Adrenal gland (tissue), 5 donors: Measurements from ENCODE around the gene NXF1.

Experiments
- CTCF ChIP-seq, 6 experiments: fragments of 450-650 bp in 4 of 6; fragments of 200-600 bp in 2 of 6; sonication (generic) in 1 of 6; IDR thresholded peaks; 1 replicate in 5 of 6; 2 replicates in 1 of 6; pipeline versions ENCODE4 v1.5.1 to v1.8.0; 2016 to 2021; ENCODE audit warnings: antibody characterized with exemption in 6 of 6, mild to moderate bottlenecking in 2 of 6, moderate library complexity in 1 of 6
- POLR2A ChIP-seq, 2 donors: fragments of 450-650 bp; IDR thresholded peaks; one replicate each; pipeline ENCODE4 v1.6.1; 2017; ENCODE audit warnings: antibody characterized with exemption in 2 of 2, mild to moderate bottlenecking in 2 of 2, moderate library complexity in 1 of 2
- donor health status: DM: no; HTN: no; CAD: no.

- no peak for TF ChIP-seq CTCF (IDR thresholded peaks at IDR 0.05)
- TF ChIP-seq POLR2A (IDR thresholded peaks at IDR 0.05), result no peak
Measured at GRCh38 chr11:62752994-62753735, 52.1 kb downstream of the NXF1 start.
